ENCODE data around the gene SPRYD3. TPM values are rescaled to one million over a fixed set of nuclear protein-coding genes. Genes with fewer than 3 reads are reported as not detected.

The SPRYD3 gene
- total RNA-seq, 4 donors from 2014 or later: 27.8 to 38.7 (median 34.8) TPM

GRCh38 chr12:53077030-53077429 lies 2.2 kb downstream of the SPRYD3 start:
- H3K27me3 ChIP-seq: no peaks in the 10 kb centered on the region
- TF ChIP-seq POLR2A (IDR thresholded peaks at IDR 0.05) (no peak), CTCF (IDR thresholded peaks at IDR 0.05) (no peak)
- no peak overlapping the region for H3K4me3 ChIP-seq
- no peak overlapping the region for H3K27ac ChIP-seq
- peak in 1 of 3 donors; percentile 26 for DNase-seq
- H3K4me1 ChIP-seq: peaks cover 0 to 38% (median 7%) of the 10 kb centered on the region in 4 donors
- H3K9me3 ChIP-seq: no peaks in the 10 kb centered on the region
- peaks cover 0 to 30% (median 0%) of the 10 kb centered on the region in 3 donors for H3K36me3 ChIP-seq

GRCh38 chr12:53076461-53076860 lies 2.7 kb downstream of the SPRYD3 start:
- Histone ChIP-seq H3K27ac (no peak overlapping the region), H3K36me3 (peaks cover 0 to 30% (median 0%) of the 10 kb centered on the region in 3 donors)

GRCh38 chr12:53074999-53075370 lies 4.2 kb downstream of the SPRYD3 start:
- peak overlapping the region in 1 of 4 donors; percentile 45 for H3K27ac ChIP-seq
- H3K36me3 ChIP-seq: peaks cover 0 to 39% (median 0%) of the 10 kb centered on the region in 3 donors
- no peaks in the 10 kb centered on the region for H3K9me3 ChIP-seq
- peak in 1 of 3 donors; percentile 15 for DNase-seq
- no peak for TF ChIP-seq POLR2A (IDR thresholded peaks at IDR 0.05)
- TF ChIP-seq CTCF (IDR thresholded peaks at IDR 0.05): no peak
- peaks cover 0 to 47% (median 7%) of the 10 kb centered on the region in 4 donors for H3K4me1 ChIP-seq
- H3K4me3 ChIP-seq: no peak overlapping the region
- no peaks in the 10 kb centered on the region for H3K27me3 ChIP-seq

More at GRCh38 chr12:53076461-53076860, 2.7 kb downstream of the SPRYD3 start:
- peaks cover 0 to 43% (median 7%) of the 10 kb centered on the region in 4 donors for H3K4me1 ChIP-seq
- TF ChIP-seq POLR2A (IDR thresholded peaks at IDR 0.05) (no peak), CTCF (IDR thresholded peaks at IDR 0.05) (no peak)
- no peaks in the 10 kb centered on the region for H3K27me3 ChIP-seq
- DNase-seq: peak in 1 of 3 donors; percentile 8
- H3K4me3 ChIP-seq: no peak overlapping the region
- H3K9me3 ChIP-seq: no peaks in the 10 kb centered on the region

GRCh38 chr12:53074283-53074998 lies 4.7 kb downstream of the SPRYD3 start:
- no peak overlapping the region for H3K4me3 ChIP-seq
- peak overlapping the region in 2 of 4 donors; percentile 45 to 52 for H3K27ac ChIP-seq
- no peaks in the 10 kb centered on the region for H3K9me3 ChIP-seq
- TF ChIP-seq CTCF (IDR thresholded peaks at IDR 0.05) (no peak), POLR2A (IDR thresholded peaks at IDR 0.05) (no peak)
- H3K4me1 ChIP-seq: peaks cover 0 to 45% (median 7%) of the 10 kb centered on the region in 4 donors
- H3K27me3 ChIP-seq: no peaks in the 10 kb centered on the region
- H3K36me3 ChIP-seq: peaks cover 0 to 40% (median 0%) of the 10 kb centered on the region in 3 donors
- peak in 2 of 3 donors; percentile 34 to 36 for DNase-seq

- Histone ChIP-seq H3K27ac (peak overlapping the region in 2 of 4 donors; percentile 45 to 52), H3K36me3 (peaks cover 0 to 45% (median 0%) of the 10 kb centered on the region in 3 donors), H3K9me3 (no peaks in the 10 kb centered on the region), H3K4me1 (peaks cover 0 to 51% (median 7%) of the 10 kb centered on the region in 4 donors), H3K27me3 (no peaks in the 10 kb centered on the region), H3K4me3 (no peak overlapping the region)
- peak in 2 of 3 donors; percentile 9 to 42 for DNase-seq
- TF ChIP-seq CTCF (IDR thresholded peaks at IDR 0.05) (no peak), POLR2A (IDR thresholded peaks at IDR 0.05) (no peak)
Measured at GRCh38 chr12:53073881-53074280, 5.3 kb downstream of the SPRYD3 start.

Data from Peyer's patch (tissue), 4 donors.